Activated CD4-positive, CD25-positive, alpha-beta regulatory T cell treated with anti-CD3 and anti-CD28 coated beads, Interleukin-2, amount 50 U/mL, for 24 hours (primary cell): ENCODE results near the gene RPS6KC1.
"Not testable (repeated sequence)": the region's sequence is repeated elsewhere in the genome, so short reads cannot be mapped to it uniquely, and the experiment has no call there.

Source experiments
- ATAC-seq, 2 donors: fragments of 150-1000 bp; cut with Tn5 transposase; one replicate each; pipeline ENCODE4 v1.10.0; 2021; ENCODE audit warnings: mild to moderate bottlenecking in 1 of 2, moderate library complexity in 1 of 2

Gene RPS6KC1, protein sequence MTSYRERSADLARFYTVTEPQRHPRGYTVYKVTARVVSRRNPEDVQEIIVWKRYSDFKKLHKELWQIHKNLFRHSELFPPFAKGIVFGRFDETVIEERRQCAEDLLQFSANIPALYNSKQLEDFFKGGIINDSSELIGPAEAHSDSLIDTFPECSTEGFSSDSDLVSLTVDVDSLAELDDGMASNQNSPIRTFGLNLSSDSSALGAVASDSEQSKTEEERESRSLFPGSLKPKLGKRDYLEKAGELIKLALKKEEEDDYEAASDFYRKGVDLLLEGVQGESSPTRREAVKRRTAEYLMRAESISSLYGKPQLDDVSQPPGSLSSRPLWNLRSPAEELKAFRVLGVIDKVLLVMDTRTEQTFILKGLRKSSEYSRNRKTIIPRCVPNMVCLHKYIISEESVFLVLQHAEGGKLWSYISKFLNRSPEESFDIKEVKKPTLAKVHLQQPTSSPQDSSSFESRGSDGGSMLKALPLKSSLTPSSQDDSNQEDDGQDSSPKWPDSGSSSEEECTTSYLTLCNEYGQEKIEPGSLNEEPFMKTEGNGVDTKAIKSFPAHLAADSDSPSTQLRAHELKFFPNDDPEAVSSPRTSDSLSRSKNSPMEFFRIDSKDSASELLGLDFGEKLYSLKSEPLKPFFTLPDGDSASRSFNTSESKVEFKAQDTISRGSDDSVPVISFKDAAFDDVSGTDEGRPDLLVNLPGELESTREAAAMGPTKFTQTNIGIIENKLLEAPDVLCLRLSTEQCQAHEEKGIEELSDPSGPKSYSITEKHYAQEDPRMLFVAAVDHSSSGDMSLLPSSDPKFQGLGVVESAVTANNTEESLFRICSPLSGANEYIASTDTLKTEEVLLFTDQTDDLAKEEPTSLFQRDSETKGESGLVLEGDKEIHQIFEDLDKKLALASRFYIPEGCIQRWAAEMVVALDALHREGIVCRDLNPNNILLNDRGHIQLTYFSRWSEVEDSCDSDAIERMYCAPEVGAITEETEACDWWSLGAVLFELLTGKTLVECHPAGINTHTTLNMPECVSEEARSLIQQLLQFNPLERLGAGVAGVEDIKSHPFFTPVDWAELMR

GRCh38 chr1:213051127-213051880, at the start of gene RPS6KC1:
RPS6KC1 (plus strand) TSS chr1:213051241; CDS start chr1:213051405, 164 bp downstream.
- peak; percentile 97 for ATAC-seq

DNA sequence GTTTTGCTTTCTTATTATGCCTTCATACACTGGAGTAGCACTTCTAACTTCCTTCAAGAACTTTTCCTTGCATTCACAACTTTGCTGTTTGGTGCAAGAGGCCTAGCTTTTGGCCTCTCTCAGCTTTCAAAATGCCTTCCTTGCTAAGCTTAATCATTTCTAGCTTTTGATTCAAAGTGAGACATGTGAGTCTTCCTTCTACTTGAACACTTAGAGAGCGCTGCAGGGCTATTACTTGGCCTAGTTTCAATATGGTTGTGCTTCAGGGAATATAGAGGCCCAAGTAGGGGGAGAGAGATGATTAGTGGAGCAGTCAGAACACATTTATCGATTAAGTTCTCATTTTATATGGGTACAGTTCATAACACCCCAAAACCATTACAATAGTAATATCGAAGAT, 47.8 kb upstream of the RPS6KC1 start:
- peak; percentile 84 to 93 for ATAC-seq

- no peak for ATAC-seq
Observed at GRCh38 chr1:213008564-213008963, 42.5 kb upstream of the RPS6KC1 start.

- no peak for ATAC-seq
Observed at GRCh38 chr1:213014642-213015041, 36.4 kb upstream of the RPS6KC1 start.

GRCh38 chr1:213015099-213016050, 35.7 kb upstream of the RPS6KC1 start, which contains the start of gene ANGEL2:
ANGEL2 (minus strand) TSS chr1:213015867; CDS start chr1:213015671, 196 bp downstream.
- ATAC-seq: peak; percentile 98

- ATAC-seq: no peak
Observed at GRCh38 chr1:213017447-213018273, 33.4 kb upstream of the RPS6KC1 start.

DNA sequence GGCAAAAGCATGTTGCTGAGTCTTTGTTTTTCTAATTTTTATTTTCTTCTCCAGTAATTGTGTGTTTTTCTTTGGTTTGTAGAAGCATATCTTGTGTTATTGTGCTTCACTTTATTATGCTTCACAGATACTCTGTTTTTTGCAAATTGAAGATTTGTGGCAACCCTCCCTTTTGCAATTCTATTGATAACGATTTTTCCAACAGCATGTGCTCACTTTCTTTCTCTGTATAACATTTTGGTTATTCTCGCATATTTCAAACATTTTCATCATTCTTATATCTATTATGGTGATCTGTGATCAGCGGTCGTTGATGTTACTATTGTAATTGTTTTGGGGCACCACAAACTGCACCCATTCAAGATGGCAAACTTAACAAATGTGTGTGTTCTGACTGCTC, 31.6 kb upstream of the RPS6KC1 start:
- no peak for ATAC-seq

- no peak for ATAC-seq
Observed at GRCh38 chr1:213020016-213020415, 31.0 kb upstream of the RPS6KC1 start.

DNA sequence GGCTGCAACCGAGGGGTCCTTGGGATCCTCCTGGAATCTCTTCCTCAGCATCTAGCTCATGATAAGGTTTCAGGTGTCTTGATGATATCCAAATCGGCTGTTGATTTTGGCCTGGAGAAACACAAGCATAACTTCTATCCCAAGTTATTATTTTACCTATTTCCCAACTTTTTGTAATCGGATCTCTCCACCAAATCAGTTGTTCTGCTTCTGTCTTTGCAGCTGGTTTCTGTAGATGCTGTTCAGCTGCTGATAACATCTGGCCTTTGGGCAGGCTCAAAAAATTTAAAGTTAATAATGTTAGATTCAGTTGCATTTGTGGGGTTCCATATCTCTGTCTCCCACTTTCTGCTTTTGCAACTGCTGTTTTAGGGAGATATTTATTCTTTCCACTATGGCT, 24.0 kb upstream of the RPS6KC1 start:
- not testable (repeated sequence) for ATAC-seq

DNA sequence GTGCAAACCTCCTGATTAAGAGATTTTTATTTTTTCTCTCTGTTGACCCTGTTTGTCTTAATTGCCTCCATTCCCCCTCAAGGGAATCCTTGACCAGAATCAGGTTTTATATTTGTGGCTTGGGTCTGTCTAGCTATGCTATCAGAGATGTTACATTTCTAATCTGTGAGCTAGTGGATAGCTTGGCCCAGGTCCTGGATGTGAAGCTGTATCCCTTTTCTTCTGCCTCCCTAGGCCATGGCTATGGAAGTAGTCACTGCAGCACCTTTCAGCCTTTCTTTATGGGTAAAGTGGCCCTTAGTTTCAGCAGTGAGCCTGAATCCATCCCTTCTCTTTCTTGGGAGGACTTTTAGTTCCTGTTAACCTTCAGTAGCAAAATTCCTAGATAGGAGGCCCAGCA, 18.4 kb upstream of the RPS6KC1 start:
- ATAC-seq: no peak

DNA sequence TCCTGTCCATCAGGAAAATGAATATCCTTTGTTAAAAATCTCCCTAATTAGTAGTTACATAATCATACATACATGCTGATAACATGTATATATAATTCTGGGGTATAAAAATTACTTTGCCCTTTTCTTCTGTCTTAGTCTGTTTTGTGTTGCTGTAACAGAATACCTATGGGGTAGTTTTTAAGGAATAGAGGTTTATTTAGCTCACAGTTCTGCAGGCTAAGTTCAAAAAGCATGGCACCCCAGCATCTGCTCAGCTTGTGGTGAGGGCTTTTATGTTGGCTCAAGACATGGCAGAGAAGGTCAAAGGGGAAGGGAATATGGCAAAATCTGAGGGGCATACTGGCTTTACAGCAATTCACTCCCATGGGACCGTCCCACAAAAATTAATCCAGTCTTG, 16.3 kb upstream of the RPS6KC1 start:
- ATAC-seq: no peak

- ATAC-seq: no peak
Observed at GRCh38 chr1:213035573-213035972, 15.5 kb upstream of the RPS6KC1 start.

GRCh38 chr1:213041443-213041842, 9.6 kb upstream of the RPS6KC1 start:
- no peak for ATAC-seq

GRCh38 chr1:213045321-213046226, 5.5 kb upstream of the RPS6KC1 start:
- not testable (repeated sequence) for ATAC-seq

- ATAC-seq: no peak
Observed at GRCh38 chr1:213049232-213049631, 1.8 kb upstream of the RPS6KC1 start.

- ATAC-seq: peak; percentile 27 to 43
Observed at GRCh38 chr1:213050745-213051126, 305 bp upstream of the RPS6KC1 start.

- no peak for ATAC-seq
Observed at GRCh38 chr1:213051881-213052202, 801 bp downstream of the RPS6KC1 start.

GRCh38 chr1:213053455-213053854, 2.4 kb downstream of the RPS6KC1 start:
- no peak for ATAC-seq

DNA sequence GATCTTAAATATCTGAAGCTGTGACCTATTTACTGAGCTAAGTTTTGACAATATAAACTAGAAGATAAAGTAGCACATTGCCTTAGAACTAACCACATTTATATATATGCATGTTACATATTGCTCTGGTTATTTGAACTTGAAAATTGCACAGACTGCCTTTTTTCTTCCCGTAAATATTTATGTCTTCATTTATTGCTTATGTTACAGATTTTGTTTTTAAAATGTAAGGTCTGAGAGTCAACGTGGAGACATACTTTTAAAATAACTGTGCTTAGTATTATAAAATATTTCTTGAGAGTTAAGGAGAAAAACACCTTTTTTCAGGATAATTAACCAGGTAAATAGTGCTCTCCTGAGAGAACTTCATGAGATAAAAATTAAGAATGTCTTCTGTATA, 3.1 kb downstream of the RPS6KC1 start:
- no peak for ATAC-seq
